Stimulated activated effector memory CD8-positive, alpha-beta T cell treated with anti-CD3 and anti-CD28 coated beads, Interleukin-12 subunit alpha, Interleukin-12 subunit beta, amount 100 ng/mL, for 72 hours (primary cell): ENCODE results near the gene TCF20.

Source experiments
- ATAC-seq: fragments of 150-1000 bp; cut with Tn5 transposase; 2 replicates; pipeline ENCODE4 v1.10.0; 2021
- DNase-seq, 2 donors: peaks; one replicate each; pipeline ENCODE4 v3.0.0; 2021 to 2022; ENCODE audit warnings: low spot score in 2 of 2
- H3K27ac Mint-ChIP-seq: one replicate; pipeline ENCODE4 v1.8.0; 2022; ENCODE audit warnings: mild to moderate bottlenecking, mixed read lengths
- H3K36me3 Mint-ChIP-seq: one replicate; pipeline ENCODE4 v1.8.0; 2022; ENCODE audit warnings: mild to moderate bottlenecking, mixed read lengths
- H3K4me1 Mint-ChIP-seq: one replicate; pipeline ENCODE4 v1.8.0; 2022; ENCODE audit warnings: mixed read lengths
- H3K4me3 Mint-ChIP-seq: one replicate; pipeline ENCODE4 v1.8.0; 2022; ENCODE audit warnings: mild to moderate bottlenecking, mixed read lengths
- H3K9me3 Mint-ChIP-seq: one replicate; pipeline ENCODE4 v1.8.0; 2022; ENCODE audit warnings: mixed read lengths

The TCF20 gene

DNA sequence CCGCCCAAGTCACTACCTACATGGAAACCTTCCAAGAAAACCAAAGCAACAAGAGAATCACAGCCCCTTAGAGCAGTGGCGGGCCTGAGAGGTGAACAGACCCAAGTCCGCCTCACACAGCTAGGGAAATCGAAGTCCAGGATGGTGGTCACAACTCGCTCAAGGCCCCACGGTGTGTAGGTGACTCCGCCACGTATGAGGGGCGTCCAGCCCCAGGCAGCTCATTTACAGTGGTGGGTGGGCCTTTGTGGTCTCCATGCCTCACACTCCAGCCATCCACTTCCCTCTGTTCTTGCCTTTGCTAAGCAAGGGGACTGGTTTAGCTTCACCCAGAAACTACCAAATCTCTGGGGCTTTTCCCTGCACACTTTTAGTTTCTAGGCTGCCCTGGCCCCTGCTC, 9.7 kb upstream of the TCF20 start:
- DNase-seq (no peak), ATAC-seq (no peak)
- H3K9me3 Mint-ChIP-seq = no peaks in the 10 kb centered on the region
- H3K4me1 Mint-ChIP-seq = peaks cover 10% of the 10 kb centered on the region
- H3K4me3 Mint-ChIP-seq = no peak overlapping the region
- H3K27ac Mint-ChIP-seq = no peak overlapping the region
- no peaks in the 10 kb centered on the region for H3K36me3 Mint-ChIP-seq

DNA sequence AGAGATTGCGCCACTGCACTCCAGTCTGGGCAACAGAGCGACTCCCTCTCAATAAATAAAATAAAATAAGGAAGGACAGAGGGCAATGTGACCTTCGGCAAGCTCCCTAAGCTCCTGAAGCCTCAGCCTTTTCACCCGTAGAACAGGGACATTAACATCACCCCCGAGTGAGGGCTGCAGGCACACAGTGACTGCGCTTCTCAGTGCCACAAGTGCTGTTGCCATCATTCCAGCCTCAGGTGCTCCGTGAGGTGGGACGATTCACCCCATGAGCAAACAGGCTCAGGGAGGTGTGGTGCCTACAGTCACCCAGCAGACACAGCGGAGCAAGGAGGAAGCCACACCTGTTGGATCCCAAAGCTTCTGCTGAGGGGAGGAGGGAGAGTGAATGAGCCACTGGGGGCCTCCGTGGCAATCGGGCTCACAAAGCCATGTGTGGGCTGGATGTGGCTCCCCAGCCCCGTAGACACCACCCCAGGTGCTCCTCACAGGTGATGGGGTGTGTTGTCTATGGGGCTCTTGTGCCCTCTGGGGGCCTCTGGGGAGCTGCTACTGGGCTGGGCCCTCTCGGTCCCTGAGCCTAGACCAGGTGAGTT, 9.1 kb upstream of the TCF20 start:
- peaks cover 9% of the 10 kb centered on the region for H3K4me1 Mint-ChIP-seq
- H3K27ac Mint-ChIP-seq = no peak overlapping the region
- no peak for DNase-seq
- no peaks in the 10 kb centered on the region for H3K9me3 Mint-ChIP-seq
- H3K4me3 Mint-ChIP-seq = no peak overlapping the region
- no peaks in the 10 kb centered on the region for H3K36me3 Mint-ChIP-seq
- no peak for ATAC-seq

DNA sequence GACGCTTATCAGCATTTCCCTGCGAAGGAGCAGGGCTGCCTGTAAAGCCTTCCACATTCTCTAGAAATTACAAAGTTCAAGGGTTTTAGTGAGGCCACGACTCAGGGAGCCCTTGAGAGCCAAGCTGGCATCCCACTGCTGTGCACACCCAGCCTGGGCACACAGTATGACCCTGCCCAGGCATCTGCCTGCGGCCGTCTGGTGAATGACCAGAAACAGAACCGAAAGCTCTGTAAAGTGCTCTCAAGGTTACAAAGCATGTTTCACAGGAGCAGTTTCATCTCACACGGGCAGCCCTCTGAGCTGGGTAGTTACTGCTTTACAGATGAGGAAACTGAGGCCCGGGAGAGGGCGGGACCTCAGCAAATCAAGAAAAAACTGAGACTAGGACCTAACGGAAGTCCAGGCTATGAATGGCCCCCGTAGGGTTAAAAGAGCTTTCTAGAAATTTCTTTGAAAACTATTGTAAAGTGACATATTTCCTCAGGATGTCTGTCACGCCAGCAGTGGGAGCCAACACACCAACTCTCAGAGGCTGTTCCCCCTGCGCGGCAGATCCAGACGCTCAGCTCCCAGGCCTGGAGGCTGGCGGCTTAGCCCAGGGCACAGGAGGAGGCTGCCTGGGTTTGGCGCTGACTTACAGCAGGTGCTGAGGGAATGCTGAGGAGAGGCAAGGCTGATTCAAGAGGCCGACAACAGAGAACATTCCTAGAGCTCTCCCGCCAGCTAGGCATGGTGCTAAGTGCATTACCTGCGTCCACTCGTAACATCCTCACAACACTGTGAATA, 7.7 kb upstream of the TCF20 start:
- Mint-ChIP-seq H3K36me3 (no peaks in the 10 kb centered on the region), H3K9me3 (no peaks in the 10 kb centered on the region), H3K4me1 (no peaks in the 10 kb centered on the region), H3K27ac (peak overlapping the region; percentile 43), H3K4me3 (no peak overlapping the region)
- no peak for DNase-seq
- peak; percentile 53 for ATAC-seq

DNA sequence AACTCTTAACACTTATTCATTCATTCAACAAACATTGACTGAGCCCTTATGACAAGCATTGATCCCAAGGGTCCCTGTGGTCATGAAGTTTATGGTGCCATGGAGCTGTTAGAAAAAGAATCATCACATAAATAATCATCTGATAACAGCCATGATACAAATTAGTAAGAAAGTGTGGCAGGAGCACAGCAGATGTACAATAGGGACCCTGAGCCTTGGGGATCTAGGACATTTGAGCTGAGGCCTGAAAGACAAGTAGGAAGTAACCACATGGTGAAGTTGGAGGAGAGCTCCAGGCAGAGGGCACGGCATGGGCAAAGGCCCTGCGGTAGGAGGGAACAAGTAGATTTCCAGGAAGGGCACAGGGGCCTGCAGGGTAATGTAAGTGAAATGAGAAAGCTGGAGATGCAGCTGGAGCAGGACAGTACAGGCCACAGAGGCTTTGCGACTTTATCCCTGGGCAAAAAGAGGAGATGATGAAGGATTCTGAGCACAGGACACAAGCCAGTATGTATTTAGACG, 6.8 kb upstream of the TCF20 start:
- H3K9me3 Mint-ChIP-seq = no peaks in the 10 kb centered on the region
- ATAC-seq (no peak), DNase-seq (no peak)
- no peak overlapping the region for H3K27ac Mint-ChIP-seq
- H3K36me3 Mint-ChIP-seq = no peaks in the 10 kb centered on the region
- no peak overlapping the region for H3K4me3 Mint-ChIP-seq
- no peaks in the 10 kb centered on the region for H3K4me1 Mint-ChIP-seq

DNA sequence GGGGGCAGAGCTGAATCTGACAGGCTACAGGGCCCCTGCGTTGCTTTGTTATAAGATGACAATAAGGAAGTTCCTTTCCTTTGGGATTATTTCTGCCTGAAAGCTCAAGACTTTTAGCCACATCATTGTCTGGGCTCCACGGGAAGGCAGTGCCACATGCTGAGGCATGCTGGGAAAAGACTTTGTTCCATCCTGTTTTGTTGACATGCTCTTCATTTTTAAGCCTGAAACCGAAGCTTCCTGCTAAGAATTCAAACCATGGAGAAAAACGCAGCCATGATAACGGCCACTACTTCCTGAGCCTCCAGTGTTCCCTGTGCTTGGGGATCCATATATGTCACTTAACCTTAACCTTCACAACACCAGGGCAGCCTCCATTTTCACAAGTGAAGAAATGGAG, 5.5 kb upstream of the TCF20 start:
- Mint-ChIP-seq H3K4me1 (no peaks in the 10 kb centered on the region), H3K9me3 (no peaks in the 10 kb centered on the region), H3K27ac (no peak overlapping the region), H3K36me3 (no peaks in the 10 kb centered on the region), H3K4me3 (no peak overlapping the region)
- no peak for ATAC-seq
- DNase-seq = no peak

DNA sequence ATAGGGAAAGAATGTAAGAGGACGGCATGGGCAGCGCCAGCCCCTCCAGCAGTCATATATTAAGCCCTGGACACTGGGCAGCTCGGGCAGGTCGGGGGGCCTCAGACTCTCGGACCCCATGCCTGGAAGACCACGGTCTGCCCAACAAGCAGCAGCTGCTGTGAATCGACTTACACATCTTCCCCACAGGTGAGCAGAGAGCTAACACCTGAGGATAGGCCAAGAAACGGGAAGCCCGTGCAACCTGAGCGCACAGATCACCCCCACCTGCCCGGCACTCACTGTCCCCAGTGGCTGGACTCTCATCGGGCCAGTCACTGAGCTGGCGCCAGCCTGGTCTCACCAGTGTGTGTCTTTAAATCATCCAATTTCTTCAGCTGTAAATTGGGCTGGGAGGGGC, 4.7 kb upstream of the TCF20 start:
- no peak for ATAC-seq
- Mint-ChIP-seq H3K36me3 (no peaks in the 10 kb centered on the region), H3K4me3 (no peak overlapping the region), H3K27ac (no peak overlapping the region), H3K9me3 (no peaks in the 10 kb centered on the region), H3K4me1 (no peaks in the 10 kb centered on the region)
- no peak for DNase-seq

DNA sequence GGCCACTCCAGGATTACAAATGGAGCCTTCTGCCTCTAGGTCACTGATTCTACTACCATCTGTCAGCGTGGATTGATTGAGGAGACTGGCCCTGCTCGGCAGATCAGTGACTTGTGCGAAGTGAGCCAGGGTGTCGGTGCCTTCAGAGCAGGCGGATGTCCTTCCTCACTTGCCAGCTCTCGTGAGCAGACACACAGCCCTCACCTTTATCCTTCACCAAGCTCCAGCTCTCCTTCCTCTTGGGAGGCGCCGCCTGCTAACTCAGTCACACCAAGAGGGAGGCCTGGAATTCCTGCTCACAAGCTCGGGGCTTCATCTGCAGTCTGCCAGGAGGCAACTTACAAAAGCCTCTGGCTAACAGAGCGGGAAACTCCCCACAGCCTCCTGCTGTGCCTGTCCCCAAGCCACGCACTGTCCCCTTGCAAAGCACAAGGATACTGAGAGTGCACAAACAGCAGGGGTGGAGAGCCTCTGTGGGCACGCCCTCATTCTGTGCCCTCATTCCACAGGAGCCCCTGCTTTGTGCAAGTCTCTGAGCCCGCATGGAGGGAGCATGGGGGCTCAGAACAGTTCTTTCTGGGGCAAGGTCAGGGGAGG, 3.5 kb upstream of the TCF20 start:
- H3K9me3 Mint-ChIP-seq = no peaks in the 10 kb centered on the region
- ATAC-seq (no peak), DNase-seq (no peak)
- H3K27ac Mint-ChIP-seq = no peak overlapping the region
- peaks cover 6% of the 10 kb centered on the region for H3K4me1 Mint-ChIP-seq
- no peak overlapping the region for H3K4me3 Mint-ChIP-seq
- H3K36me3 Mint-ChIP-seq = peaks cover 6% of the 10 kb centered on the region

DNA sequence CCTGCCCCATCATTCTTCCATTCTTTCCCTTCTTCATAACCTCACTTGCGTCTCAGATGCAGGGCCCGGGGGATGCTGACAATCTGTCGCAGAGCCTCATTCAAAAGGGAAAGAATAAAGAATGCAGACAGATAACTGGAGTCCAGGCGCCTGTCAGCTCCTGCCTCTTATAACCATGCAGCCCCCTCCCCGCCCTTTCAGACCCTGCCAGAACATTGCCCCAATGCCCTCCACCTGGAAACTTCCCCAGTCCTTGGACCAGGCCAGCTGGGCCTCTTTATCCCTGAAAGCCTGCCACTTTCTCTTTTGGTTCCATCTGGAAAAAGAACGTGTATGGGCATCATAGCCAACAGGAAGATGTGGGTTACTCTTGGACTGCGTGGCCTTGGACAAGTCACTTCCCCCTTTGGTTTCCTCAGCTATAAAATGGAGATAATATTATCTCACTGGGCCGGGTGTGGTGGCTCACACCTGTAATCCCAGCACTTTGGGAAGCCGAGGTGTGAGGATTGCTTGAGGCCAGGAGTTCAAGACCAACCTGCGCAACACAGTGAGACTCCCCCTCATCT, 2.1 kb upstream of the TCF20 start:
- Mint-ChIP-seq H3K9me3 (no peaks in the 10 kb centered on the region), H3K27ac (no peak overlapping the region), H3K36me3 (peaks cover 9% of the 10 kb centered on the region), H3K4me1 (peaks cover 13% of the 10 kb centered on the region), H3K4me3 (no peak overlapping the region)
- no peak for ATAC-seq
- DNase-seq = no peak

DNA sequence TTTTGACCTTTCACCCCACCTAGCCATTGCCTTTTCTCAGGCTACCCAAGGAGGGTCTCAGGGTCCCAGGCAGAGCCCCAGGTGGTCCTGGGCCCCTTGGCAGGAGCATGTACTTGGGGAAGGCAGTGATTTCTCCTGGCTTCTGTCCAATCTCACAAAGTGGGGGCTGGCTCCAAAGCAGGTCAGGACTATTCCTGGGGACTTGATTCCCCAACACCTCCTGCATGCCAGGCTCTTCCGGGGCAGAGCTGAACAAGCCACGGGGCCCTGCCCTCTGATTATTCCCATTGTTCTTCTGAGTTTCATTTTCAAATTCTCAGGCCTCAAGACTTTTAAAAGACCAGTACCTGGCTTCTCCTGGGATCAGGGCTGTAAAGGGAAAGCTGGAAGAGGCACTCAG, 1.5 kb upstream of the TCF20 start:
- peaks cover 13% of the 10 kb centered on the region for H3K4me1 Mint-ChIP-seq
- ATAC-seq (no peak), DNase-seq (no peak)
- peaks cover 12% of the 10 kb centered on the region for H3K36me3 Mint-ChIP-seq
- peak overlapping the region; percentile 45 for H3K4me3 Mint-ChIP-seq
- no peak overlapping the region for H3K27ac Mint-ChIP-seq
- H3K9me3 Mint-ChIP-seq = no peaks in the 10 kb centered on the region

DNA sequence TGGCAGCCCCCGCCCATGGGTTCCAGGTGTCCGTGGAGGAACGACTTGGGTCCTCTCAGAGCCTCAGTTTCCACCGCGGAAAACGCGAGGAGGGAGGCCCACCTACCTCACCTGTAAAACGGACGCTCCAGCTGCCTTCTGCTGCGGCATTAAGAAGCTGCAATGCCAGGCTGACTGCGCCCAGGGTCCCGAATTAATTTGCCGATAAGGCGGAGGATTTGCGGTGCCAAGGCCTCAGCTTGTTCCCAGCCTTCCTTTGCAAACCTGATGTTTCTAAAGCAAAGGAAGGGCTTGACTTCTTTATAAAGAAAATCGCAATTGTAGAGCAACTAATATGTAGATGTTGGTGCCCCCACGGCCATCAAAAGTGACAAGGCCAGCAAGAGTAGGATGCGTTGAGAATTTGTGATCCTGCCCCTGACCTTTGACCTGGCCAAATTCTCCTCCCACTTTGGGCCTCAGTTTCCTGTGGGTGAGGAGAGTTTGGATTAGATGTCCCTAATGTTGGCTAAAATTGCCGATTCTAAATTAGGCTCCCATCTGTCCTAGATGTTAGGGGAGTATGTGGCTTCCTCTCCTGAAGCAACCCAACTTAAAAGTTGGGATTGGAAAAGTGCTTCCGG, 849 bp upstream of the TCF20 start:
- Mint-ChIP-seq H3K4me3 (peak overlapping the region; percentile 45), H3K36me3 (peaks cover 17% of the 10 kb centered on the region), H3K27ac (no peak overlapping the region), H3K4me1 (peaks cover 13% of the 10 kb centered on the region), H3K9me3 (no peaks in the 10 kb centered on the region)
- ATAC-seq (no peak), DNase-seq (no peak)

DNA sequence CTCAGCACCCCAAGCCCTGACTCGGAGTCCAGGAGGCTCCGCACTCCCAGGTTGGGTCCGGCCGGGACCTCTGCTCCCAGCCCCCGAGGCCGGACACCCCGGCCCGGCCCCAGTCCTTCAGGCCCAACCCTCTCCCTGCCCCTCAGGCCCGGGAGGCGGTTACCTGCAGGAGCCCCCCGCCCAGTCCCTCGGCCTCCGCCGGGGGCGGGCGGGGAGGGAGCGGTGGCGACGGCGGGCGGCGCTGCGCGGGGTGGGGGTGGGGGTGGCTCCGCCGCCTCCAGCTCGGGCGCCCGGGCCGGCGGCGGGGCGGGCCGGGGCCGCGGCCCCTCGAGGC, 310 bp downstream of the TCF20 start:
- ATAC-seq (peak; percentile 68), DNase-seq (peak; percentile 27 to 76)
- peak overlapping the region; percentile 89 for H3K4me3 Mint-ChIP-seq
- peaks cover 20% of the 10 kb centered on the region for H3K36me3 Mint-ChIP-seq
- H3K27ac Mint-ChIP-seq = peak overlapping the region; percentile 67
- no peaks in the 10 kb centered on the region for H3K9me3 Mint-ChIP-seq
- H3K4me1 Mint-ChIP-seq = peaks cover 21% of the 10 kb centered on the region

DNA sequence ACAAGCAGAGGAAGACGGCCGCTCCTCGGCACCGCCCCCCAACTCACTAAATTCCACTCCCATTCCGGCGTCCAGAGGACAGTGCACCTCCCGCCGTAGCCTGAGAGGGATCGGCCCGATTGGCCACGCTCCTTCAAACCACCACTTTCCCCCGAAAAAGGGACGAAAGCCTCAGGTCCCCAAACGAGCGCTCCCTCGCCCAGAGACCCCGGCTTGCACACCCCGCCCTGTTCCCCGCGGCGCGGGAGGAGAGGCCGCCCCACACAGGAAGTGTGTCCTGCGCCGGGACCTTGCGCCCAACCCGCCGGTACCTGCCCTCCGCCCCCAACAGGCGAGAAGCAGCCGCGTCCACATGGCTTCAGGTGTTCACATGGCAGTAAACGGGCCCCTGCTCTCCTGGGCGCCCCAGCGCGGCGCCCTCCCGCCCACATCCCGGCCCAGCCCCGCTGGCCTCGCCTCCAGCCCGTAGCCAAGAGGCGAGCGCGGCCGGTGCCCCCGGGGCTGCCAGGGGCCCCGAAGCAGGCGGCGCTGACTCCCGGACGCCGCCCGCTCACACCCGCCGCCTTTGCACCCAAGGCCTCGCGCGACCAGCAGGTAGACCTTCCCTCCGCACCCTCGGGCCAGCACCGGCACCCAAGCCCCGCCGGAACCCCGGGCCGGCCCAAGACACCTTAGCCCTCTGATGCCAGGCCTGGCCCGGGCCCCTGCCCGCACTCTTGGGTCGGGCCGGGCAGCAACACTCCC, 849 bp downstream of the TCF20 start:
- H3K27ac Mint-ChIP-seq = peak overlapping the region; percentile 67
- ATAC-seq (peak; percentile 80), DNase-seq (peak; percentile 51 to 84)
- H3K9me3 Mint-ChIP-seq = no peaks in the 10 kb centered on the region
- peaks cover 20% of the 10 kb centered on the region for H3K36me3 Mint-ChIP-seq
- peak overlapping the region; percentile 89 for H3K4me3 Mint-ChIP-seq
- peaks cover 27% of the 10 kb centered on the region for H3K4me1 Mint-ChIP-seq

DNA sequence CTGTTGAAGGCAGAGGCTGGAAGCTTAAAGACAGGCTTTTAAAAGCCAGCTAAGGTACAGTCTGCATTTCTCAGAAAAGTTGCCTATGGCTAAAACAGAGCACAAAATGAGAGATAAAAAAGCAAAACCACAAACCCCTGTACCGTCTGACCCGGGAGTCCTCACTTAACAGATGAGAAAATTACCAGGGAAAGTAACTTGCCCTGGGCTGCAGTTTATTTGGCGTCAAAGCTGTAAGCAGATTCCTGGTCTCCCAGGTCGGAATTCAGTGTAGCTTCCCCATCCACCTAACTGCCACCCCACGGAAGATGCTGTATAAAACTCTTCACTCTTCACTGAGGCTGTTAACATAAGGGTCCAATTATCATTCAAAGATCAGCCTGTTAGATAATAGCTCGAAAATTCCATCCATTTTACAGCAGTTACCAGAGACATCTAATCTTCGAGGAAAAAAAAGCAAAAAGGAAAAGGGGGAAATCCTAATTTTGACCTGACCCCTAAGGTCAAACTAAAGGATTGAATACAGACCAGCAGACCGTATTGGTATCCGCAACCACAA, 1.5 kb downstream of the TCF20 start:
- Mint-ChIP-seq H3K4me1 (peaks cover 34% of the 10 kb centered on the region), H3K9me3 (no peaks in the 10 kb centered on the region)
- no peak for ATAC-seq

DNA sequence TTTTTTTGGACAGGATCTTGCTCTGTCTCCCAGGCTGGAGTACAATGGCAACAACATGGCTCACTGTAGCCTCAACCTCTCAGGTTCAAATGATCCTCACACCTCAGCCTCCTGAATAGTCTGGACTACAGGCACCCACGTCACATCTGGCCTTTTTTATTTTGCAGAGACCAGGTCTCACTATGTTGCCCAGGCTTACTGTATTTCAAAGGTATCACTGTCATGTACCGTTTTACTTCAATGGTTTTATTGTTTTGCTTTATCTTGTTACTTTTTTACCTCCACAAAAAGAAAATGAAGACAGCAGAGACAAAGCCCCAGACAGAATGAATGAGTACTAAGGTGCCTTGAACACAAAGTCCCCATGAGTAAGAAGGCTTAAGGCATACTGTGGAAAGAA, 5.1 kb downstream of the TCF20 start:
- H3K9me3 Mint-ChIP-seq = no peaks in the 10 kb centered on the region
- no peak overlapping the region for H3K4me3 Mint-ChIP-seq
- H3K27ac Mint-ChIP-seq = no peak overlapping the region

More for the DNA sequence above, 1.5 kb downstream of the TCF20 start:
- Mint-ChIP-seq H3K36me3 (peaks cover 20% of the 10 kb centered on the region), H3K27ac (peak overlapping the region; percentile 67), H3K4me3 (peak overlapping the region; percentile 89)
- DNase-seq = no peak

More for the DNA sequence above, 5.1 kb downstream of the TCF20 start:
- ATAC-seq (no peak), DNase-seq (no peak)
- Mint-ChIP-seq H3K4me1 (peaks cover 68% of the 10 kb centered on the region), H3K36me3 (peaks cover 20% of the 10 kb centered on the region)
